ENCODE results near the gene AP2M1. TPM values are rescaled to one million over a fixed set of nuclear protein-coding genes. Genes with fewer than 3 reads are reported as not detected.

Gene AP2M1
- total and polyA plus RNA-seq, 8 donors, result 96.2 to 220 (median 144) TPM

GRCh38 chr3:184230081-184230602 is 55.5 kb downstream of the AP2M1 start:
- DNase-seq, result peak; percentile 30 to 79
- TF ChIP-seq EP300 (IDR thresholded peaks at IDR 0.05) (no peak), POLR2AphosphoS5 (IDR thresholded peaks at IDR 0.05) (no peak), POLR2A (IDR thresholded peaks at IDR 0.05) (no peak)
- TF ChIP-seq, protein P1, sequence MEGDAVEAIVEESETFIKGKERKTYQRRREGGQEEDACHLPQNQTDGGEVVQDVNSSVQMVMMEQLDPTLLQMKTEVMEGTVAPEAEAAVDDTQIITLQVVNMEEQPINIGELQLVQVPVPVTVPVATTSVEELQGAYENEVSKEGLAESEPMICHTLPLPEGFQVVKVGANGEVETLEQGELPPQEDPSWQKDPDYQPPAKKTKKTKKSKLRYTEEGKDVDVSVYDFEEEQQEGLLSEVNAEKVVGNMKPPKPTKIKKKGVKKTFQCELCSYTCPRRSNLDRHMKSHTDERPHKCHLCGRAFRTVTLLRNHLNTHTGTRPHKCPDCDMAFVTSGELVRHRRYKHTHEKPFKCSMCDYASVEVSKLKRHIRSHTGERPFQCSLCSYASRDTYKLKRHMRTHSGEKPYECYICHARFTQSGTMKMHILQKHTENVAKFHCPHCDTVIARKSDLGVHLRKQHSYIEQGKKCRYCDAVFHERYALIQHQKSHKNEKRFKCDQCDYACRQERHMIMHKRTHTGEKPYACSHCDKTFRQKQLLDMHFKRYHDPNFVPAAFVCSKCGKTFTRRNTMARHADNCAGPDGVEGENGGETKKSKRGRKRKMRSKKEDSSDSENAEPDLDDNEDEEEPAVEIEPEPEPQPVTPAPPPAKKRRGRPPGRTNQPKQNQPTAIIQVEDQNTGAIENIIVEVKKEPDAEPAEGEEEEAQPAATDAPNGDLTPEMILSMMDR (IDR thresholded peaks at IDR 0.05), result no peak
- no peaks in the 10 kb centered on the region for H3K9me3 ChIP-seq
- intact Hi-C loops (cut with DNase I; ENCODE audit: low total_unique reads), result loop anchor here (10.0 kb wide), 1 partner anchor 335 kb away; no protein-coding TSS in a partner anchor
- peak overlapping the region in 3 of 5 donors; percentile 6 to 48 (median 37) for H3K27ac ChIP-seq
- H3K4me3 ChIP-seq, result peak overlapping the region; percentile 48 to 64 (median 58)
- 0 to 2% (median 0%) methylated on average over 15 to 61 of the region's 61 CpGs; no CpG with 5 or more reads in 1 of the 5 donors for WGBS, 5 donors
- peaks cover 16 to 90% (median 54%) of the 10 kb centered on the region in 3 donors for H3K27me3 ChIP-seq
- H3K4me1 ChIP-seq, result peaks cover 19 to 29% (median 27%) of the 10 kb centered on the region in 4 donors
- no peaks in the 10 kb centered on the region for H3K36me3 ChIP-seq

DNA sequence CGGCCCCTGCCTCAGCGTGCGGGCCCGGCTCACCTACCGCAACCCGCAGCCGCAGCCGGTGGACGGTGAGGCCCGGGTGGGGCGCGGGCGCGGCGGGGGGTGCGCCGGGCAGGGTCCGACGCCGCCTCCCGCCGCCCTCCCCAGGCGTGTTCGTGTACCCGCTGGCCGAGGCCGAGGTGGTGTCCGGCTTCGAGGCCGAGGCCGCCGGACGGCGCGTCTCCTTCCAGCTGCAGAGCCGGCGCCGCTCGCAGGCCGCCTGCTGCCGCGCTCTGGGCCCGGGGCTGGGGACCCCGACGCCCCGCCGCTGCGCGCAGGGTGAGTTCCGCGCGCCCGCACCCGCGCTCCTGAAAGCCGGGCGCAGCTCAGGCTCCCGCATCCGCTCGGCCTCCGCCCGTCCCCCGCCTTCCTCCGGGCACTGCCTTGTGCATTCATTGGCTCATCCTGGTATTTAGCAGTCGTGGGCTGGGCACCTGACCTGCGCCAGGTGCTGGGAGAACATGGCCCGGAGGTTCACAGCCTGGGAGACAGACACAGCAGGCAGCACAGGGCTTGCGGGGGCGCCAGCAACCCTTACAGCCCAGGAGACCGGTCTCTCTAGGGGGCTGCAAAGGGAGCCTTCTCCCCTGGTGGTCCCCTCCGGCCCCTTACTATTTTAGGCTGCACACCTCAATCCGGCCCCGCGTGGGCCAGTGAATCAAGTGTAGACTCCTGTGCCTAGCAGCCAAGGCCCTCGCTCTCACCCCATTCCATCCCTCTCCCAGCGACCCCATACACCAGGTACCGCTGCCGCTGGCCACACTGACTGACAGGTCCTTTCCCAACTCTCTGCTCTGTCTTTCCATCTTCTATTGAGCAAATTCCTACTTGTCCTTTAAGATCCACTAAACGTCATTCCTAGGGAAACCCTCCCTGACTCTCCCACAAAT is 56.2 kb downstream of the AP2M1 start:
- WGBS, 5 donors, result 5 to 15% (median 9%) methylated on average over 20 to 79 of the region's 79 CpGs
- peaks cover 16 to 91% (median 54%) of the 10 kb centered on the region in 3 donors for H3K27me3 ChIP-seq

GRCh38 chr3:184231671-184232070 is 57.0 kb downstream of the AP2M1 start:
- H3K4me3 ChIP-seq, result no peak overlapping the region
- H3K27ac ChIP-seq, result no peak overlapping the region
- peaks cover 19 to 29% (median 27%) of the 10 kb centered on the region in 4 donors for H3K4me1 ChIP-seq
- H3K36me3 ChIP-seq, result no peaks in the 10 kb centered on the region
- intact Hi-C loops (cut with DNase I; ENCODE audit: low total_unique reads), result loop anchor here (10.0 kb wide), 1 partner anchor 337 kb away; no protein-coding TSS in a partner anchor
- H3K9me3 ChIP-seq, result no peaks in the 10 kb centered on the region
- no peak for DNase-seq
- no peak for TF ChIP-seq POLR2AphosphoS5 (IDR thresholded peaks at IDR 0.05)
- TF ChIP-seq EP300 (IDR thresholded peaks at IDR 0.05), result no peak
- TF ChIP-seq, protein P1 (IDR thresholded peaks at IDR 0.05), result no peak
- TF ChIP-seq POLR2A (IDR thresholded peaks at IDR 0.05), result no peak
- 56 to 72% (median 59%) methylated on average over 3 of the region's 3 CpGs for WGBS, 5 donors
- peaks cover 16 to 86% (median 54%) of the 10 kb centered on the region in 3 donors for H3K27me3 ChIP-seq

More for the DNA sequence above, 56.2 kb downstream of the AP2M1 start:
- TF ChIP-seq POLR2A (IDR thresholded peaks at IDR 0.05) (no peak), POLR2AphosphoS5 (IDR thresholded peaks at IDR 0.05) (no peak), EP300 (IDR thresholded peaks at IDR 0.05) (no peak)
- TF ChIP-seq, protein P1 (IDR thresholded peaks at IDR 0.05), result no peak
- Histone ChIP-seq H3K9me3 (no peaks in the 10 kb centered on the region), H3K4me3 (peak overlapping the region; percentile 48 to 64 (median 58)), H3K4me1 (peaks cover 19 to 29% (median 27%) of the 10 kb centered on the region in 4 donors), H3K36me3 (no peaks in the 10 kb centered on the region), H3K27ac (no peak overlapping the region)
- peak; percentile 43 to 53 for DNase-seq
- intact Hi-C loops (cut with DNase I; ENCODE audit: low total_unique reads), result loop anchor here (10.0 kb wide), 1 partner anchor 336 kb away; no protein-coding TSS in a partner anchor

DNA sequence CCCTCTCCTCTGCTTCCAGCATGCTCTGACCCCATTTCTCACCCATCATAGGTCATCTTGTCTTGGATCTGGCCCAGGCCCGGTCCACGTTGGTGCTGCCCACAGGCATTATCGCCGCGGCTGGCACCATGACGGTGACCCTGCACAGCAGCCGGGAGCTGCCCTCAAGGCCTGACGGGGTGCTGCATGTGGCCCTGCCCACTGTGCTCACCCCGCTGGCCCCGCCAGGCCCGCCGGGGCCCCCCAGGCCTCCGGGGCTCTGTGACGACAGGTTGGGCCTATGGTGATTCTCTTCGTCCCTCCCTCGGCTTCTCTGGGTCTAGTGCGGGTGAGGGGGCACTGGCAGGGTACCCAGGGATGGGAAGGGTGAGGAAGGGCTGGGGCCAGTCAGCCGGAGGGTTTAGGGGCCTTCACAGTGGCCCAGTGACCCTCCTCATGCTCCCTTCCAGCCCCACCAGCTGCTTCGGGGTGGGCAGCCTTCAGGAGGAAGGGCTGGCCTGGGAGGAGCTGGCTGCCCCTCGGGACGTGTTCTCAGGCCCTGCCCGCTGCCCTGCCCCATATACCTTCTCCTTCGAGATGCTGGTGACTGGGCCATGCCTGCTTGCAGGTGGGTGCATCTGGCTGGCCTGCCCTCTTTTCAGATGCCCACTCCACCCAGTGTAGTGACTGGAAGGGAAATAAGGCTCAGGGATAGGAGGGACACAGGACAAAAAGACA is 58.6 kb downstream of the AP2M1 start:
- Histone ChIP-seq H3K36me3 (no peaks in the 10 kb centered on the region), H3K27ac (no peak overlapping the region), H3K9me3 (no peaks in the 10 kb centered on the region), H3K4me3 (no peak overlapping the region), H3K4me1 (peaks cover 19 to 29% (median 27%) of the 10 kb centered on the region in 4 donors), H3K27me3 (peaks cover 16 to 76% (median 50%) of the 10 kb centered on the region in 3 donors)
- WGBS, 5 donors, result 83 to 92% (median 90%) methylated on average over 17 to 23 of the region's 23 CpGs
- no peak for TF ChIP-seq POLR2A (IDR thresholded peaks at IDR 0.05)
- TF ChIP-seq, protein P1 (IDR thresholded peaks at IDR 0.05), result no peak
- intact Hi-C loops (cut with DNase I; ENCODE audit: low total_unique reads), result loop anchor here (10.0 kb wide), 1 partner anchor 338 kb away; no protein-coding TSS in a partner anchor
- DNase-seq, result no peak

Measured in stomach (tissue), 9 donors.